GM10248 (cell line): Measurements from ENCODE around the gene DLGAP1.
A peak's percentile ranks its signal among the peaks of the same experiment; 100 is the strongest.
"Not testable (repeated sequence)": the region's sequence is repeated elsewhere in the genome, so short reads cannot be mapped to it uniquely, and the experiment has no call there.

Experiments
- CTCF ChIA-PET: fragments of 300-600 bp; sonication (Branson Sonifier 250); formaldehyde crosslinking; extraction: SDS; loops from one replicate; lab custom pipeline; 2021; ENCODE audit warnings: antibody characterized with exemption; lab: Yijun Ruan, JAX
- POLR2A ChIA-PET: fragments of 350-650 bp; sonication (Branson Sonifier 250); formaldehyde crosslinking; extraction: SDS; loops from one replicate; lab custom pipeline; 2020; ENCODE audit warnings: antibody characterized with exemption; lab: Yijun Ruan, JAX
- DNase-seq: peaks from one replicate; pipeline ENCODE4 v3.0.0; 2012; ENCODE audit errors: extremely low spot score
- TF ChIP-seq, protein P1 (sequence below): IDR thresholded peaks from 2 replicates; pipeline ENCODE4 v1.5.1; 2012; ENCODE audit warnings: mild to moderate bottlenecking, low read depth; ENCODE audit errors: extremely low read depth, missing control alignments, control extremely low read depth

The DLGAP1 gene

DNA sequence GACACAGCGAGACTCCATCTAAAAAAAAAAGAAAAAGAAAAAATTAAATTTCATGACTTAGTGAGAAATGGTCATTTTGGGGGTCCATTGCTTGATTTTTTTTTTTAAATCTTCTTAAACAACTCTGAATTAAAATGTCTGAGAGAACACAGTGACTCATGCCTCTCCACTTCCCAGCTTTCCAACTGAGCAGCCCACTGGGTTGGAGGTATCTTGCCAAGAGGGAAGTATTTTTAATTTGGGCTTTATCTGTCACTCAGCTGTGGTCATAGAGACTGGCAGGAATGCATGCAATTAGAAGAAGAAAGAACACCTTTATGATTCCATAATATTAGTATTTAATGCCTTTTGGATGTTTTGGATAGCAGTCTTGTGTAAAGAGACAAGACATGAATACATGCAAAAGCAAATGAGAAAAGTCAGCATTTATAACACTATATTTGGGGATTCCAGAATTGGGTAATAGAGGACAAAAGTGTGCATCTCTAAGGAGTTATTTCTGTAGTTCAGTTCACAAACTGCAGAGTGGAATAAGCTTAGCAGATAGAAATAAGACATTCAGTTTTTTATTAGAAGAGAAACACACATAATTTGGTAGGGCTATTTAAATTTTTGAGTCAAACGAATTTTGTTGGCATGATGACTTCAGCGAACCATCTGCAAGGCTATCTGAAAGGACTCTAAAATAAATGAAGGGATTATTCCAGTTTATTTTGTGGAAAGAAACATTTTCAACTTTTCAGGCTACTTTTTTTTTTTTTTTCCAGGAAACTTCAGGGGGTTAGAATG, 750.4 kb downstream of the DLGAP1 start:
- no peak for DNase-seq
- ChIA-PET CTCF (interaction anchor here (1.5 kb wide), 1 partner anchor 38 kb away, joined by 4 read pairs; no protein-coding TSS in a partner anchor), POLR2A (no interaction called here)
- TF ChIP-seq, protein P1, sequence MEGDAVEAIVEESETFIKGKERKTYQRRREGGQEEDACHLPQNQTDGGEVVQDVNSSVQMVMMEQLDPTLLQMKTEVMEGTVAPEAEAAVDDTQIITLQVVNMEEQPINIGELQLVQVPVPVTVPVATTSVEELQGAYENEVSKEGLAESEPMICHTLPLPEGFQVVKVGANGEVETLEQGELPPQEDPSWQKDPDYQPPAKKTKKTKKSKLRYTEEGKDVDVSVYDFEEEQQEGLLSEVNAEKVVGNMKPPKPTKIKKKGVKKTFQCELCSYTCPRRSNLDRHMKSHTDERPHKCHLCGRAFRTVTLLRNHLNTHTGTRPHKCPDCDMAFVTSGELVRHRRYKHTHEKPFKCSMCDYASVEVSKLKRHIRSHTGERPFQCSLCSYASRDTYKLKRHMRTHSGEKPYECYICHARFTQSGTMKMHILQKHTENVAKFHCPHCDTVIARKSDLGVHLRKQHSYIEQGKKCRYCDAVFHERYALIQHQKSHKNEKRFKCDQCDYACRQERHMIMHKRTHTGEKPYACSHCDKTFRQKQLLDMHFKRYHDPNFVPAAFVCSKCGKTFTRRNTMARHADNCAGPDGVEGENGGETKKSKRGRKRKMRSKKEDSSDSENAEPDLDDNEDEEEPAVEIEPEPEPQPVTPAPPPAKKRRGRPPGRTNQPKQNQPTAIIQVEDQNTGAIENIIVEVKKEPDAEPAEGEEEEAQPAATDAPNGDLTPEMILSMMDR: no peak

DNA sequence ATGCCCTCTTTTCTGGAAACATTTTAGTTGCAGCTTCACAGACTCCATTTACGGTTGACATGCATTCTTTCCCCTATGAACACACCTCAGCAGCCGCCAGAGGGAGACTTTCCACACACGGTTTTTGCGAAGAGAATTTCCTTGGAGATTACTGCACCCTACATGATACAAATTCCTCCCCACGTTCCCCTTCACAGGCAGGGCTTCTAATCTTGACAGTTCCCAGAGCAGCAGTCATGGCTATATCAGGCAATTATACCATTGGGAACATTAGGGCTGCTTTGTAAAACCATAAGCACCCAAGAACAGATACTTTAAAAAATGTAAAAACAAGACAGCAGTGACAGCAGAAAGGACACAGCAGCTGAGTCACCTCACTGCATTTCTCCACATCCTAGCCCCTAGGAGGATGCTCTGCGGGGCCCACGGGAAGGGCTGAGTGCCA, 751.4 kb downstream of the DLGAP1 start:
- ChIA-PET CTCF (interaction anchor here (0.6 to 1.5 kb wide), 5 partner anchors 11 to 421 kb away, joined by 3 to 5 read pairs (median 4); no protein-coding TSS in a partner anchor), POLR2A (no interaction called here)
- TF ChIP-seq, protein P1: peak; percentile 44
- peak; percentile 41 for DNase-seq

DNA sequence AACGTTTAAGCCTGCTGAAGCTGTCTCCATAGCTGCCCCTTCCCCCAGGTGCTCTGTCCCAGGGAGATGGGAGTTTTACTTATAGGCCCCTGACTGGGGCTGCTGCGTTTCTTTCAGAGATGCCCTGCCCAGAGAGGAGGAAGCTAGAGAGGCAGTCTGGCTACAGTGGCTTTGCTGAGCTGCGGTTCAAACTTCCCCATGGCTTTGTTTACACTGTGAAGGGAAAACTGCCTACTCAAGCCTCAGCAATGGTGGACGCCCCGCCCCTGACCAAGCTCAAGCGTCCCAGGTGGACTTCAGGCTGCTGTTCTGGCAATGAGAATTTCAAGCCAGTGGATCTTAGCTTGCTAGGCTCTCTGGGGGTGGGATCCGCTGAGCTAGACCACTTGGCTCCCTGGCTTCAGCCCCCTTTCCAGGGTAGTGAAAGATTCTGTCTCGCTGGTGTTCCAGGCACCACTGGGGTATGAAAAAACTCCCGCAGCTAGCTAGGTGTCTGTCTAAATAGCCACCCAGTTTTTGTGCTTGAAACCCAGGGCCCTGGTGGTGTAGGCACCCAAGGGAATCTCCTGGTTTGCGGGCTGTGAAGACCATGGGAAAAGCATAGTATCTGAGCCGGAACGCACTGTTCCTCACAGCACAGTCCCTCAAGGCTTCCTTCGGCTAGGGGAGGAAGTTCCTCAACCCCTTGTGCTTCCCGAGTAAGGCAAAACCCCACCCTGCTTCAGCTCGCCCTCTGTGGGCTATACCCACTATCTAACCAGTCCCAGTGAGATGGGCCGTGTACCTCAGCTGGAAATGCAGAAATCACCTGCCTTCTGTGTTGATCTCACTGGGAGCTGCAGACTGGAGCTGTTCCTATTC, 755.2 kb downstream of the DLGAP1 start:
- CTCF ChIA-PET: interaction anchor here (1.0 to 1.9 kb wide), 4 partner anchors 12 to 295 kb away, joined by 3 to 5 read pairs (median 3); no protein-coding TSS in a partner anchor
- POLR2A ChIA-PET, DNase-seq: not testable (repeated sequence)

DNA sequence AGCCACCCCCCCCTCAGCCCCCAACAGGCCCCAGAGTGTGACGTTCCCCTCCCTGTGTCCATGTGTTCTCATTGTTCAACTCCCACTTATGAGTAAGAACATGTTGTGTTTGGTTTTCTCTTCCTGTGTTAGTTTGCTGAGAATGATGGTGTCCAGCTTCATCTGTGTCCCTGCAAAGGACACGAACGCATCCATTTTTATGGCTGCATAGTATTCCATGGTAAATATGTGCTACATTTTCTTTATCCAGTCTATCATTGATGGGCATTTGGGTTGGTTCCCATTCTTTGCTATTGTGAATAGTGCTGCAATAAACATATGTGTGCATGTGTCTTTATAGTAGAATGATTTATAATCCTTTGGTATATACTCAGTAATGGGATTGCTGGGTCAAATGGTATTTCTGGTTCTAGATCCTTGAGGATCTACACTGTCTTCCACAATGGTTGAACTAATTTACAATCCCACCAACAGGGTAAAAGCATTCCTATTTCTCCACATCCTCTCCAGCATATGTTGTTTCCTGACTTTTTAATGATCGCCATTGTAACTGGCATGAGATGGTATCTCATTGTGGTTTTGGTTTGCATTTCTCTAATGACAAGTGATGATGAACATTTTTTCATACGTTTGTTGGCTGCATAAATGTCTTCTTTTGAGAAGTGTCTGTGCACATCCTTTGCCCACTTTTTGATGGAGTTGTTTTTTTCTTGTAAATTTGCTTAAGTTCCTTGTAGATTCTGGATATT, 760.9 kb downstream of the DLGAP1 start:
- DNase-seq: not testable (repeated sequence)
- CTCF ChIA-PET: interaction anchor here (3.1 kb wide), 1 partner anchor 28 kb away, joined by 13 read pairs; no protein-coding TSS in a partner anchor

DNA sequence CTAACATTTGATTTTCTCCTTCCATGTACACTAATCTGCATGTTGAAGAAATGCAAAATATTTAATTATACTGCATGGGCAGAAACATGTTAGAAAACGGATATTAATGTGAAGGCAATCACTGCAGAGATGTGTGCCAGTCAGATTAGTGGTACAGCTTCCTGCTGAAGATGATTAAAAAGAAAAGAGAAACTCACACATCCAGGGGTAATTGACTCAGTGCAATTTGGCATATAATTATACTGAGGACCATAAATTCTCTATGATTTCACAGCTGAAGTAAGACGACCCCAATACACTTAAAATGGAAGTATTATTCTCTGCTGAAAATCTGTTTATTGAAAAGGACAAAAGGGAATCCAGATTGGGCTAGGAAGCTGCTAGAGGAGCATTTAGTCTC, 761.7 kb downstream of the DLGAP1 start:
- POLR2A ChIA-PET: no interaction called here
- no peak for DNase-seq
- TF ChIP-seq, protein P1: no peak
- CTCF ChIA-PET: interaction anchor here (1.4 to 3.1 kb wide), 2 partner anchors 27 to 95 kb away, joined by 3 to 13 read pairs; no protein-coding TSS in a partner anchor

More for the DNA sequence above, 760.9 kb downstream of the DLGAP1 start:
- POLR2A ChIA-PET: not testable (repeated sequence)

DNA sequence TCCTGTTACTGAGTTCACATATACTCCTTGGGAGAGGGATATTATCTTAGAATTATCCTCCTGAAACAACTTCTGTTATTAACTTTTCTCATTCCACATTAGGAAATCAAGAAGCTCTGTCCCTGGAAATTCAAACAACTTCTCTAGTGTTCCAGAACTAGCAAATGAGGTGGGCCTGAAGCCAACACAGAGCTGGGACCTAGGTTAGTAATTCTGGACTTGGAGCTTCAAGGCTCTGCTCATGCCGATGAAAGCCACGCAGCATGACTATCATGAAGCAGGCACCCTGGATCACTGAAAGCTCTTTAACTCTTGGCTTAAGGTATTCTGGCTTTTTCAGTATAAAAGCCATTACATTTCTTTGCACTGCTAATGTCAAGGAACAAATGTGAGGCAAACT, 762.4 kb downstream of the DLGAP1 start:
- ChIA-PET POLR2A (no interaction called here), CTCF (interaction anchor here (1.4 to 3.1 kb wide), 3 partner anchors 26 to 396 kb away, joined by 3 to 13 read pairs (median 4); no protein-coding TSS in a partner anchor)
- DNase-seq: no peak
- TF ChIP-seq, protein P1: no peak
